GM12892 (cell line): ENCODE measurements around the gene SRSF1.

Experiments
- POLR2A ChIP-seq: IDR thresholded peaks from 2 replicates; pipeline ENCODE4 v1.6.1; 2011; ENCODE audit warnings: low read depth, low read length, control low read depth
- POLR2AphosphoS5 ChIP-seq: IDR thresholded peaks from 2 replicates; pipeline ENCODE4 v1.6.1; 2011; ENCODE audit warnings: low read depth, low read length, control low read depth
- TAF1 ChIP-seq: IDR thresholded peaks from 2 replicates; pipeline ENCODE4 v1.6.1; 2011; ENCODE audit warnings: low read depth, mild to moderate bottlenecking, control low read depth, low read length, borderline replicate concordance

GRCh38 chr17:57999010-57999495 is 8.0 kb downstream of the SRSF1 start:
- TF ChIP-seq POLR2A = no peak
- TF ChIP-seq POLR2AphosphoS5 = no peak; the same call in 1 of the 2 replicates
- TF ChIP-seq TAF1 = no peak
